Ovary (tissue), 3 donors: Measurements from ENCODE around the gene CRYGD.

Experiments
- EP300 ChIP-seq: sonication (generic); formaldehyde crosslinking; IDR thresholded peaks from one replicate; pipeline ENCODE4 v1.6.1; 2017; ENCODE audit warnings: antibody characterized with exemption
- POLR2A ChIP-seq: fragments of 450-650 bp; IDR thresholded peaks from one replicate; pipeline ENCODE4 v1.6.1; 2017; ENCODE audit warnings: antibody characterized with exemption, mild to moderate bottlenecking, moderate library complexity
- TF ChIP-seq, protein P1 (sequence below), 3 donors: fragments of 450-650 bp in 2 of 3; fragments of 200-600 bp in 1 of 3; IDR thresholded peaks; one replicate each; pipeline versions ENCODE4 v1.5.1 to v1.8.0; 2016 to 2022; ENCODE audit warnings: antibody characterized with exemption in 3 of 3, mild to moderate bottlenecking in 1 of 3
- donor health status: DM: no; HTN: no; CAD: no.

GRCh38 chr2:208129744-208130711, 5.7 kb upstream of the CRYGD start, which contains the start of gene CRYGC:
- TF ChIP-seq, protein P1, sequence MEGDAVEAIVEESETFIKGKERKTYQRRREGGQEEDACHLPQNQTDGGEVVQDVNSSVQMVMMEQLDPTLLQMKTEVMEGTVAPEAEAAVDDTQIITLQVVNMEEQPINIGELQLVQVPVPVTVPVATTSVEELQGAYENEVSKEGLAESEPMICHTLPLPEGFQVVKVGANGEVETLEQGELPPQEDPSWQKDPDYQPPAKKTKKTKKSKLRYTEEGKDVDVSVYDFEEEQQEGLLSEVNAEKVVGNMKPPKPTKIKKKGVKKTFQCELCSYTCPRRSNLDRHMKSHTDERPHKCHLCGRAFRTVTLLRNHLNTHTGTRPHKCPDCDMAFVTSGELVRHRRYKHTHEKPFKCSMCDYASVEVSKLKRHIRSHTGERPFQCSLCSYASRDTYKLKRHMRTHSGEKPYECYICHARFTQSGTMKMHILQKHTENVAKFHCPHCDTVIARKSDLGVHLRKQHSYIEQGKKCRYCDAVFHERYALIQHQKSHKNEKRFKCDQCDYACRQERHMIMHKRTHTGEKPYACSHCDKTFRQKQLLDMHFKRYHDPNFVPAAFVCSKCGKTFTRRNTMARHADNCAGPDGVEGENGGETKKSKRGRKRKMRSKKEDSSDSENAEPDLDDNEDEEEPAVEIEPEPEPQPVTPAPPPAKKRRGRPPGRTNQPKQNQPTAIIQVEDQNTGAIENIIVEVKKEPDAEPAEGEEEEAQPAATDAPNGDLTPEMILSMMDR (IDR thresholded peaks at IDR 0.05), result no peak
- TF ChIP-seq POLR2A (no peak), EP300 (no peak)
